GM12878 (cell line): Measurements from ENCODE around the gene PRM1. TPM values are rescaled to one million over a fixed set of nuclear protein-coding genes. Genes with fewer than 3 reads are reported as not detected.

Experiments used
- ATAC-seq: fragments of 200-7000 bp; cut with Tn5 transposase; 3 replicates; pipeline ENCODE4 v1.9.1; 2020; ENCODE audit warnings: mild to moderate bottlenecking, moderate library complexity
- BruUV-seq: library from RNA; stranded (reverse); fragments of 400-500 nt; replicated peaks from 2 replicates; lab custom pipeline; 2021; lab: Mats Ljungman, UMichigan
- CTCF ChIA-PET: fragments of 300-600 bp; sonication (Branson Sonifier 250); formaldehyde crosslinking; extraction: SDS; loops from one replicate; lab custom pipeline; 2021; ENCODE audit warnings: inconsistent platforms; lab: Yijun Ruan, JAX
- POLR2A ChIA-PET: fragments of 350-600 bp; formaldehyde crosslinking; extraction: SDS; loops from one replicate; lab custom pipeline; 2021; ENCODE audit warnings: inconsistent platforms; lab: Charles Lee
- RAD21 ChIA-PET: fragments of 300-600 bp; sonication (Branson Sonifier 250); formaldehyde crosslinking; loops from one replicate; lab custom pipeline; 2023; ENCODE audit warnings: antibody characterized with exemption; ENCODE audit not compliant: unreplicated experiment; lab: Charles Lee
- SMC1A ChIA-PET: fragments of 300-600 bp; sonication (Branson Sonifier 250); formaldehyde crosslinking; loops from one replicate; lab custom pipeline; 2023; ENCODE audit not compliant: unreplicated experiment, uncharacterized antibody; lab: Charles Lee
- DNase-seq: peaks from one replicate; pipeline ENCODE4 v3.0.0-alpha.2; 2011; ENCODE audit warnings: low read depth, low spot score
- FAIRE-seq: peaks from 3 replicates; lab custom pipeline; 2011; peaks lifted over from hg19 to GRCh38; lab: Jason Lieb, UNC
- H2AFZ ChIP-seq: 2 replicates; pipeline ENCODE4 v1.6.0; 2011; ENCODE audit warnings: low read depth, low read length, control low read depth; ENCODE audit not compliant: control insufficient read depth
- H3K27ac ChIP-seq: 2 replicates; pipeline ENCODE4 v1.5.1; 2011; ENCODE audit warnings: control low read depth; ENCODE audit not compliant: control insufficient read depth, insufficient read depth
- H3K27me3 ChIP-seq, 2 experiments: replicated peaks in 1 of 2; 2 replicates each; pipeline versions ENCODE4 v1.6.0 to v1.6.1; 2011; ENCODE audit warnings: low read length in 1 of 2; ENCODE audit not compliant: control insufficient read depth in 2 of 2, insufficient read depth in 2 of 2
- H3K36me3 ChIP-seq, 2 experiments: 2 replicates each; pipeline ENCODE4 v1.5.1; 2011; ENCODE audit warnings: low read length in 1 of 2; ENCODE audit not compliant: control insufficient read depth in 2 of 2, insufficient read depth in 2 of 2
- H3K4me1 ChIP-seq: 2 replicates; pipeline ENCODE4 v1.6.1; 2011; ENCODE audit warnings: mild to moderate bottlenecking, low read length, moderate library complexity, mixed read lengths; ENCODE audit not compliant: control insufficient read depth, insufficient read depth
- H3K4me2 ChIP-seq: 2 replicates; pipeline ENCODE4 v1.6.0; 2011; ENCODE audit warnings: control low read depth; ENCODE audit not compliant: control insufficient read depth, insufficient read depth
- H3K4me3 ChIP-seq: fragments of 200-600 bp; sonication (generic); 2 replicates; pipeline ENCODE4 v1.5.1; 2016
- H3K79me2 ChIP-seq: 2 replicates; pipeline ENCODE4 v1.6.0; 2011; ENCODE audit warnings: low read length; ENCODE audit not compliant: control insufficient read depth, insufficient read depth
- H3K9ac ChIP-seq: 2 replicates; pipeline ENCODE4 v1.8.0; 2011; ENCODE audit warnings: low read length, control low read depth, mixed read lengths; ENCODE audit not compliant: control insufficient read depth, insufficient read depth
- H3K9me3 ChIP-seq: replicated peaks from 3 replicates; pipeline ENCODE4 v1.5.1; 2011; ENCODE audit warnings: mild to moderate bottlenecking, low read length; ENCODE audit not compliant: control insufficient read depth, insufficient read depth
- H4K20me1 ChIP-seq: 2 replicates; pipeline ENCODE4 v1.6.0; 2011; ENCODE audit not compliant: control insufficient read depth, insufficient read depth
- HDAC6 ChIP-seq: fragments of 200-600 bp; sonication (generic); IDR thresholded peaks from one replicate; pipeline ENCODE4 v1.8.0; 2017; ENCODE audit warnings: antibody characterized with exemption; ENCODE audit not compliant: unreplicated experiment
- HDGF ChIP-seq: fragments of 450-650 bp; IDR thresholded peaks from 2 replicates; pipeline ENCODE4 v1.6.1; 2016; ENCODE audit warnings: antibody characterized with exemption
- MEF2B ChIP-seq: fragments of 450-650 bp; IDR thresholded peaks from 2 replicates; pipeline ENCODE4 v1.6.1; 2018; ENCODE audit warnings: mild to moderate bottlenecking, moderate library complexity; ENCODE audit not compliant: partially characterized antibody, poor library complexity, severe bottlenecking
- MLLT1 ChIP-seq: fragments of 450-650 bp; IDR thresholded peaks from 2 replicates; pipeline ENCODE4 v1.6.1; 2016; ENCODE audit warnings: mild to moderate bottlenecking
- MTA2 ChIP-seq: fragments of 450-650 bp; IDR thresholded peaks from 2 replicates; pipeline ENCODE4 v1.6.1; 2016; ENCODE audit warnings: low read depth, mild to moderate bottlenecking, moderate library complexity
- PRDM15 ChIP-seq: fragments of 450-650 bp; formaldehyde crosslinking; IDR thresholded peaks from 2 replicates; pipeline ENCODE4 v1.4.0; 2020; ENCODE audit warnings: mild to moderate bottlenecking, moderate library complexity
- REST ChIP-seq: IDR thresholded peaks from 2 replicates; pipeline ENCODE4 v1.6.1; 2012; ENCODE audit warnings: mild to moderate bottlenecking, low read depth, low read length
- RFX5 ChIP-seq: IDR thresholded peaks from 2 replicates; pipeline ENCODE4 v1.6.1; 2011; ENCODE audit warnings: low read depth, low read length, improper control_type of control experiment
- TARDBP ChIP-seq: IDR thresholded peaks from 2 replicates; pipeline ENCODE4 v1.6.1; 2016; ENCODE audit warnings: borderline replicate concordance
- ZNF592 ChIP-seq: fragments of 450-650 bp; IDR thresholded peaks from 2 replicates; pipeline ENCODE4 v1.6.1; 2017; ENCODE audit warnings: mild to moderate bottlenecking, moderate library complexity
- WGBS: methylation state at CpG from one replicate; pipeline ENCODE4 v1.1.6; 2016; ENCODE audit warnings: low lambda C conversion rate; ENCODE audit not compliant: insufficient replicate concordance, insufficient coverage; ENCODE audit errors: missing lambda C conversion rate; 5-methylcytosine and 5-hydroxymethylcytosine counted together
- in situ Hi-C: fragments of 300-500 bp; cut with MboI; formaldehyde crosslinking; loops from 9 replicates; pipeline ENCODE4 v1.14.3; 2018; ENCODE audit warnings: mixed read lengths
- intact Hi-C: fragments of 100-400 bp; cut with micrococcal nuclease; formaldehyde crosslinking; loops from one replicate; pipeline ENCODE4 v1.14.2; 2022; ENCODE audit not compliant: unreplicated experiment
- polyA plus RNA-seq, 11 experiments: library from polyadenylated mRNA; depleted of rRNA in 4 of 11; unstranded in 6 of 11; stranded (reverse) in 5 of 11; fragments of >200 nt; fragmentation: Nextera tagmentation in 4 of 11; fragmentation: Illumina TruSeq in 1 of 11; extraction: Ambion mirVana in 4 of 11; extraction: Trizol in 1 of 11; gene quantifications; 1 replicate in 1 of 11; 2 replicates in 10 of 11; pipeline versions ENCODE4 v1.2.1 to v1.2.3, GENCODE V29; 2011 to 2016; ENCODE audit warnings: inconsistent platforms in 2 of 11, missing spikeins in 2 of 11, low read depth in 1 of 11
- total RNA-seq, 4 experiments: library from RNA; depleted of rRNA in 3 of 4; stranded (reverse); fragments of >200 nt in 3 of 4; fragmentation: Illumina TruSeq in 1 of 4; extraction: Trizol in 1 of 4; gene quantifications; 2 replicates each; pipeline versions ENCODE4 v1.2.1 to v1.2.3, GENCODE V29; 2013 to 2021

Gene PRM1
- total and polyA plus RNA-seq, 10 of the 15 experiments (the other 5 are each of a cell fraction or from before 2014, with no cell fraction given), result 0.20 TPM; not detected in 9

- BruUV-seq, result no TSS peak
- H3K27me3 ChIP-seq, result no peaks in the 10 kb centered on the region
- H3K9ac ChIP-seq, result no peak overlapping the region
- ChIA-PET RAD21 (interaction anchor here (1.6 kb wide), 1 partner anchor 34 kb away, joined by 4 read pairs; the partner anchor contains the start of gene SOCS1), POLR2A (no interaction called here), SMC1A (no interaction called here), CTCF (no interaction called here)
- FAIRE-seq (no peak), DNase-seq (no peak), ATAC-seq (no peak)
- intact Hi-C loops (no loop called here), in situ Hi-C loops (no loop called here)
- no peaks in the 10 kb centered on the region for H3K79me2 ChIP-seq
- no peak overlapping the region for H3K4me3 ChIP-seq
- peaks cover 14% of the 10 kb centered on the region for H3K4me1 ChIP-seq
- no peak overlapping the region for H3K27ac ChIP-seq
- WGBS, result 63% methylated on average over 8 of the region's 8 CpGs
- no peak overlapping the region for H3K4me2 ChIP-seq
- H3K36me3 ChIP-seq, result no peaks in the 10 kb centered on the region
- no peaks in the 10 kb centered on the region for H3K9me3 ChIP-seq
- H2AFZ ChIP-seq, result no peak overlapping the region
- no peaks in the 10 kb centered on the region for H4K20me1 ChIP-seq
- no peak for TF ChIP-seq HDGF
- no peak for TF ChIP-seq TARDBP
- no peak for TF ChIP-seq REST
- no peak for TF ChIP-seq ZNF592
- TF ChIP-seq MTA2, result no peak
- TF ChIP-seq RFX5, result no peak
- no peak for TF ChIP-seq HDAC6
- TF ChIP-seq PRDM15 (CRISPR knock-in tag), result no peak
- TF ChIP-seq MLLT1, result no peak
- no peak for TF ChIP-seq MEF2B
Measured at GRCh38 chr16:11290102-11290893, 9.2 kb upstream of the PRM1 start.
